DOHH2 (cell line): Measurements from ENCODE around the gene VAC14.

Experiments
- H3F3A ChIP-seq: fragments of 200-600 bp; sonication (generic), shearing (Covaris generic); 2 replicates; pipeline ENCODE4 v1.6.0; 2016; ENCODE audit warnings: antibody characterized with exemption, mild to moderate bottlenecking; ENCODE audit not compliant: control insufficient read depth, insufficient read depth
- H3K27ac ChIP-seq: fragments of 200-600 bp; sonication (generic); 2 replicates; pipeline ENCODE4 v1.5.1; 2014; ENCODE audit warnings: low read depth, mild to moderate bottlenecking, low read length, moderate library complexity
- H3K27me3 ChIP-seq: fragments of 200-600 bp; sonication (generic); 2 replicates; pipeline ENCODE4 v1.6.1; 2014; ENCODE audit warnings: mild to moderate bottlenecking, low read length, mixed read lengths; ENCODE audit not compliant: control insufficient read depth
- H3K36me3 ChIP-seq: fragments of 200-600 bp; sonication (generic); 2 replicates; pipeline ENCODE4 v1.6.1; 2014; ENCODE audit warnings: mild to moderate bottlenecking, low read length, moderate library complexity, mixed read lengths; ENCODE audit not compliant: control insufficient read depth
- H3K4me1 ChIP-seq: fragments of 200-600 bp; sonication (generic); 2 replicates; pipeline ENCODE4 v1.6.1; 2014; ENCODE audit warnings: mild to moderate bottlenecking, low read length, mixed read lengths; ENCODE audit not compliant: control insufficient read depth
- H3K4me2 ChIP-seq: fragments of 200-600 bp; sonication (generic); 2 replicates; pipeline ENCODE4 v1.6.0; 2014; ENCODE audit warnings: mild to moderate bottlenecking, low read length, moderate library complexity
- H3K4me3 ChIP-seq: fragments of 200-600 bp; sonication (generic); 2 replicates; pipeline ENCODE4 v1.5.1; 2014; ENCODE audit warnings: mild to moderate bottlenecking, low read length, mixed read lengths
- H3K79me2 ChIP-seq: fragments of 200-600 bp; sonication (generic); 2 replicates; pipeline ENCODE4 v1.6.1; 2014; ENCODE audit warnings: mild to moderate bottlenecking, low read length, mixed read lengths; ENCODE audit not compliant: control insufficient read depth
- H3K9me2 ChIP-seq: fragments of 200-600 bp; sonication (generic); replicated peaks from 2 replicates; pipeline ENCODE4 v1.6.1; 2014; ENCODE audit warnings: mild to moderate bottlenecking, low read length, mixed read lengths; ENCODE audit not compliant: control insufficient read depth
- H3K9me3 ChIP-seq: fragments of 200-600 bp; sonication (generic); 2 replicates; pipeline ENCODE4 v1.6.1; 2014; ENCODE audit warnings: antibody characterized with exemption, low read length, mixed read lengths; ENCODE audit not compliant: control insufficient read depth, insufficient read depth
- H4K20me1 ChIP-seq: fragments of 200-600 bp; sonication (generic); 2 replicates; pipeline ENCODE4 v1.6.0; 2014; ENCODE audit warnings: low read depth, mild to moderate bottlenecking, antibody characterized with exemption, low read length, moderate library complexity; ENCODE audit not compliant: control insufficient read depth, insufficient read depth
- EZH2phosphoT487 ChIP-seq: fragments of 200-600 bp; sonication (generic); IDR thresholded peaks from 2 replicates; pipeline ENCODE4 v1.6.1; 2017; ENCODE audit warnings: borderline replicate concordance, mild to moderate bottlenecking, antibody characterized with exemption, low read length, moderate library complexity, mixed read lengths
- TF ChIP-seq, protein P1 (sequence below): fragments of 200-600 bp; sonication (generic); IDR thresholded peaks from one replicate; pipeline ENCODE4 v1.5.1; 2014; ENCODE audit warnings: antibody characterized with exemption, mild to moderate bottlenecking, low read depth, low read length; ENCODE audit not compliant: poor library complexity, severe bottlenecking

VAC14 gene

DNA sequence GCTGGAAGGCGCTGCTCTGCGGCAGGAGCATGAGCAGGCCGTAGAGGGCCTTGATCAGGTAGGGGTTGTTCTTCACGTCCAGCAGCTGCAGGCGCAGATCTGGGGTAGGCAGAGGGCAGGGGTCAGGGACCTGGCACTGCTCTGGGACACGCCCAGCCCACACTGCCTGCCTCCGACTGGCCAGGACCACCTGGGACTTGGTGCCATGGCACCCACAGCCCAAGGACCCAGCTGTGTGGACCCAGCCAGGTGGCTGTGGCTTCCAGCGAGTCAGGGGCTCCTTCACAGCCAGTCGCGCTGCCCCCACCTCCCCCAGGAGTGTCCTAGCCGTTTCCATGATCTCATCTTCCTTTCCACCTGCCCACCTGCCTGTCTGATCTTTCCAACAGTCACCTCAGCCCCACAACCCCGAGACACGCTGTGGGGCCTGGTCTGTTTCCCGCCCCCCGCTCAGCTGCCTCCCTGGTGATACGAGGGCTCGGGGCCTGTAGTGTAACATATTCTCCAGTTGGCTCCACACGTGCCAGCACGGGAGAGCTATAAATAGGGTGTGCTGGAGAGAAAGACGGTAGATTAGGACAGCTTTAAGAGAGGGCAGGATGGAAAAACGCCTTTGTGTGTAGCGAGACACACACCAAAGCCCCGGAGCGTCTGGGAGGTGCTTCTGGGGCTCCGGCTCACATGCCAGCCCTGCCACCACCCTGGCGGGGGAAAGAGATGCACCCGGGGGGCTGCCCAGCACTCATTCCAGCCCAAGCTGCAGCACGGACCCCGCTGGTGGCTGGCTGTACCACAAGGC lies 107.9 kb downstream of the VAC14 start:
- H3K27ac ChIP-seq: no peak overlapping the region

DNA sequence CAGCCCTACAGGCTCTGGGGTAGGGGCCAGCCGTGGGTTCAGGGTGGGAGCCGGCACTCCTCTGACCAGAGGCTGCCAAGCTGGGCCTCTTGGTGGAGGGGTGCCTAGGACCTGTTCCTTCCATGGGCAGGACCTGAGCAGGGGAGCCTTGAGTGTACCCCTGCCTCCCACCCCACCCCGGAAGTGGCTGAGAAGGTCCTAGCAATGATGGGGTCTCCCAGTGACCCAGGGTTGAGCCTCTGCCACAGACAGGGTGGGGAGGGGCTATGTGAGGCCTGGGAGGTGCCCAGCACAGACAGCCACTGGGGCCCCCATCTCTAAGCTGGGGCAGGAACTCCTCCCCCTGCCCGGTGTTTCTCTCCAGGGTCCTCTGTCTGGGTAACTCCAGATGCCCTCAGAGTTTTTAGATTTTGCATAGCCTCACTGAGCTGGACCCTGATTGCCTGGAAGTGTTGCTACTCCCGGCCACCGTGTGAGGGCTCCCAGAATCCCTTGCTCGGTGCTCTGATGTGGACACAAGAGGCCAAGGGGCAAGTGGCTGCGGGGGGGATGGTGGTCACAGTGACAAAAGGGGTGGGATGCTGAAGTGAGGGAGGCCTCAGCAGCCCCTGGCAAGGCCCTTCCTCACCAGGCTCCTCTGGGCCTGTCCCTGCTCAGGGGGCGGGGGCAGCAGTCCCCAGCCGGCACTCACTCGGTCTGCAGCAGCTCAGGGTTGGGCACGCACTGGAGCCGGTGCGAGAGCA lies 108.7 kb downstream of the VAC14 start:
- Histone ChIP-seq H3K27ac (no peak overlapping the region), H3K4me3 (no peak overlapping the region), H3K9me2 (no peaks in the 10 kb centered on the region), H4K20me1 (no peaks in the 10 kb centered on the region), H3F3A (no peaks in the 10 kb centered on the region), H3K36me3 (no peaks in the 10 kb centered on the region), H3K27me3 (no peaks in the 10 kb centered on the region), H3K4me2 (no peak overlapping the region), H3K9me3 (no peaks in the 10 kb centered on the region), H3K79me2 (no peaks in the 10 kb centered on the region), H3K4me1 (peaks cover 6% of the 10 kb centered on the region; the same call in 1 of the 2 replicates)
- TF ChIP-seq, protein P1, sequence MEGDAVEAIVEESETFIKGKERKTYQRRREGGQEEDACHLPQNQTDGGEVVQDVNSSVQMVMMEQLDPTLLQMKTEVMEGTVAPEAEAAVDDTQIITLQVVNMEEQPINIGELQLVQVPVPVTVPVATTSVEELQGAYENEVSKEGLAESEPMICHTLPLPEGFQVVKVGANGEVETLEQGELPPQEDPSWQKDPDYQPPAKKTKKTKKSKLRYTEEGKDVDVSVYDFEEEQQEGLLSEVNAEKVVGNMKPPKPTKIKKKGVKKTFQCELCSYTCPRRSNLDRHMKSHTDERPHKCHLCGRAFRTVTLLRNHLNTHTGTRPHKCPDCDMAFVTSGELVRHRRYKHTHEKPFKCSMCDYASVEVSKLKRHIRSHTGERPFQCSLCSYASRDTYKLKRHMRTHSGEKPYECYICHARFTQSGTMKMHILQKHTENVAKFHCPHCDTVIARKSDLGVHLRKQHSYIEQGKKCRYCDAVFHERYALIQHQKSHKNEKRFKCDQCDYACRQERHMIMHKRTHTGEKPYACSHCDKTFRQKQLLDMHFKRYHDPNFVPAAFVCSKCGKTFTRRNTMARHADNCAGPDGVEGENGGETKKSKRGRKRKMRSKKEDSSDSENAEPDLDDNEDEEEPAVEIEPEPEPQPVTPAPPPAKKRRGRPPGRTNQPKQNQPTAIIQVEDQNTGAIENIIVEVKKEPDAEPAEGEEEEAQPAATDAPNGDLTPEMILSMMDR: no peak
- no peak for TF ChIP-seq EZH2phosphoT487

More for the DNA sequence above, 107.9 kb downstream of the VAC14 start:
- Histone ChIP-seq H3K36me3 (no peaks in the 10 kb centered on the region), H4K20me1 (no peaks in the 10 kb centered on the region), H3K4me2 (no peak overlapping the region), H3K4me1 (peaks cover 6% of the 10 kb centered on the region; the same call in 1 of the 2 replicates), H3F3A (no peaks in the 10 kb centered on the region), H3K9me3 (no peaks in the 10 kb centered on the region), H3K4me3 (no peak overlapping the region), H3K79me2 (no peaks in the 10 kb centered on the region), H3K9me2 (no peaks in the 10 kb centered on the region), H3K27me3 (no peaks in the 10 kb centered on the region)
- TF ChIP-seq, protein P1: no peak
- no peak for TF ChIP-seq EZH2phosphoT487

DNA sequence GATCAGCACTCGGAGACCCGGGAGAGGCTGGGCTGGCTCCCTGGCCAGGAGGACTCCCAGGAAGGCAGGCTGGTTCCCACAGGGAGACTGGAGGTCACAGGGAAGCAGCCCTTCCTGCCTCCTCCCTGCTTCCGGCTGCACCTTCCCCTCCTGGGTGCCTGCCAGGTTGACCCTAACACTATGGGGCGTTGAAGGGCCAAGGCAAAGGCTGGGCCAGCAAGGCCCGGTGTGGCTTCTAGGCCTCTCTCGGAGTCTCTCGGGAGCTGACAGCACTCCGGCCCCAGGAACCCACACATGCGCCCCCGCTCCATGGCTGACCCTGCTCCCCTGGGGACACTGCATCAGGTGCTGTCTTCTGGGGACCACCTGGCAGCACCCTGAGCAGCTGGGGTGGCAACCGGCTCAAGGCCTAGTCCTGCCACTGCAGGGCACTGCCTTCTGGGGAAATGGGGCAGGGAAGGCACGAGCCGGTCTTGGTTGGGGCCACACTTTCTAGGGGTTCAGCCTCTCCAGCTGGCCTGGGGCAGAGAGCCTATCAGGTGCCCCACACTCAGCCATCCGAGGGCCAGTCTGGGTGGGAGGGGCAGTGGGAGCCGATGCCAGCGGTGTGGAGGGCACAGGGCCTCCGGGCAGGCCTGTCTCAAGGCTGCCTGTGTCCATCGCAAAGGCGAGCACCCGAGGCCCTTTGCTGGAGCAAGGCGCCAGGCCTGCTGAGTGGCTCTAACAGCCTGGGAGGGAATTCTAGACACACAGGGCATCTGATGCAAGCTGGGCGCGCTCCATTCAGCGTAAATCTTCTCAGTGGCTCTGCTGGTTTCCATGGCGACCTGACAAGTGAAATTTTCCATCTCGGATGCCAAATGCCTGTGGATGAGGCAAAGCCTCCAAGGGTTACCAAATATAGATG lies 109.5 kb downstream of the VAC14 start:
- H3K27ac ChIP-seq: no peak overlapping the region

More for the DNA sequence above, 109.5 kb downstream of the VAC14 start:
- TF ChIP-seq EZH2phosphoT487: no peak
- TF ChIP-seq, protein P1: no peak
- Histone ChIP-seq H3K4me3 (no peak overlapping the region), H4K20me1 (no peaks in the 10 kb centered on the region), H3K36me3 (no peaks in the 10 kb centered on the region), H3F3A (no peaks in the 10 kb centered on the region), H3K9me3 (no peaks in the 10 kb centered on the region), H3K4me2 (no peak overlapping the region), H3K4me1 (peaks cover 6% of the 10 kb centered on the region; the same call in 1 of the 2 replicates), H3K9me2 (no peaks in the 10 kb centered on the region), H3K79me2 (no peaks in the 10 kb centered on the region), H3K27me3 (no peaks in the 10 kb centered on the region)
